ENCODE measurements around the gene EFR3B.

The EFR3B gene

DNA sequence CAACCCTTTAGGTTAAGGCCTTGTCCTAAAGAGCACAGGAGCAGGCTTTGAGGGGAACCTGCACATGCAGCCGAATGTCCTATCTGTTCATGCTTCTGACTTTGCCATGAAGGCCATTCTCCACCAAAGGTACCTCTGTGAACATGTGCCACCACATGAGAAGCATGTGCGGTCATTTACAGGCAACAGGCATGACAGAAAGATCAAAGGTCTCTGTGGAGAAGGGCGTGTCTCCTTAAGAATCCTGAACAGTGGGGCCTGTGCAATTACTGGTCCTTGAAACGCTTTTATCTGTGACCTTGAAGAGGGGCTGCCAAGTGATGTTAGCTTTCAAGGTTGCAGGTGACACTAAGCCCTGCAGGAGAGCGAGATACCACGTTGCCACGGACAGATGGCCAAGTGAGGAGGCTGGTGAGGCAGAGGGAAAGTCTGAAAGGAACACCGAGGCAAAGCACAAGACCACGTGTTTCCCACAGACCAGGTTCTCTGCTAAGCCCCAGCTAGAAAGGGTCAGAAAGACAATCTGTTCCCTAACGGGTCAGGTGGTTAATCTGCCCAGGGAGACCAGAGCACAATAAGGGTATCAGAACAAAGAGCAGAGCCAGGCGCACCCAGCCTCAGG is 146.0 kb downstream of the EFR3B start:
- peak; percentile 62 for DNase-seq (ENCODE audit: low spot score)

DNA sequence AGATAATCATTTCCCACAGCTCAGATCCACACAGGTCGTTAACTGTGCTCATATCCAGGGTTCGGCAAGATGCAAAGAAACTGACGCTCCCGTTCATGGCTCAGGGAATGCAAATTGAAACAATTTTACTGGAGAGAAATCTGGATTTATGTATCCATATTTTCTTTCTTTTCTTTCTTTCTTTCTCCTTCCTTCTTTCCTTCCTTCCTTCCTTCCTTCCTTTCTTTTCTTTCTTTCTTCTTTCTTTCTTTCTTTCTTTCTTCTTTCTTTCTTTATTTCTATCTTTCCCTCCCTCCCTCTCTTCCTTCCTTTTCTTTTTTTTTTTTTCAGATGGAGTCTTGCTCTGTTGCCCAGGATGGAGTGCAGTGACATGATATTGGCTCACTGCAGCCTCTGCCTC is 146.5 kb downstream of the EFR3B start:
- no peak for DNase-seq (ENCODE audit: low spot score)

DNA sequence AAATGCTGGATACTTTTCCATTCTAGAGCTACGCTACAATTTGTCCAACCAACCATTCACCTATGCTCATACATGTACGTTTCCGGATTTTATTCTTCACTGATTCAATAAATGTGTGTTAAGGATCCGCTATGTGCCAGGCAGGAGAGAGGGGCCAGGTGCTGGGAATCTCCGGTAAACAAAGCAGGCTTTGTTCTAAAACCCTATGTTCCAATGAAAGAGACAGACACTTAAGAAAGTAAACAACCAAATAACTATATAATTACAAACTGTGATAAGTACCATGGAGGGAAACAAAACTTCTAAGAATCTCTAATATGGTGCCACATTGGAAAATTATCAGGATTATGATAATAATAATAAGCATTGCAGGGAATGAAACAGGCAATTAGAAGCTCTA is 148.7 kb downstream of the EFR3B start:
- peak; percentile 63 for DNase-seq (ENCODE audit: low spot score)

DNA sequence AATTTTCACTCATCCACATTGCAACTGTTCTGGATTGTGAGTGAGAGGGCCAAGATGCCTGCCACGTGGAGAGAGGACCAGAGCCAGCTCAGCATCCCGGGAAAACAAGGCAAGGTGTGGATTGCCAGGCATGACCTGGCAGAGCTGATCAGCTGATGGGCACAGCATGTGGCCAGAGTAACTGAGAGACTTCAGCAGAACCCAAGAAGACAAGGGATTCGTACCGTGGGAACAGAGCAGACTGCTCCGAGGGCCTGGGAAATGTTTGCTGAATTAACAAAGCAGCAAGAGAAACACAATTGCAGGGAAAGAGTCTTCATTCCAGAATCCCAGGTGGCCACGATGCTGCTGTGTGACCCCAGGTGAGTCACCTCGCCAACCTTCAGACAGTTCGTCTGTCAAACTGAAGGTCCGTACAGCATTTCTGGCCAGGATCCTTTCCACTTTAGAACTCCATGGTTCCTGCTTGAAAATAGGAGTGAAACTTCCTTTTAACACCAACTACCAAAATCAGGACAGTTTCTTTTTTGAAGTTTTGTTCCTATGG is 152.8 kb downstream of the EFR3B start:
- no peak for DNase-seq (ENCODE audit: low spot score)

DNA sequence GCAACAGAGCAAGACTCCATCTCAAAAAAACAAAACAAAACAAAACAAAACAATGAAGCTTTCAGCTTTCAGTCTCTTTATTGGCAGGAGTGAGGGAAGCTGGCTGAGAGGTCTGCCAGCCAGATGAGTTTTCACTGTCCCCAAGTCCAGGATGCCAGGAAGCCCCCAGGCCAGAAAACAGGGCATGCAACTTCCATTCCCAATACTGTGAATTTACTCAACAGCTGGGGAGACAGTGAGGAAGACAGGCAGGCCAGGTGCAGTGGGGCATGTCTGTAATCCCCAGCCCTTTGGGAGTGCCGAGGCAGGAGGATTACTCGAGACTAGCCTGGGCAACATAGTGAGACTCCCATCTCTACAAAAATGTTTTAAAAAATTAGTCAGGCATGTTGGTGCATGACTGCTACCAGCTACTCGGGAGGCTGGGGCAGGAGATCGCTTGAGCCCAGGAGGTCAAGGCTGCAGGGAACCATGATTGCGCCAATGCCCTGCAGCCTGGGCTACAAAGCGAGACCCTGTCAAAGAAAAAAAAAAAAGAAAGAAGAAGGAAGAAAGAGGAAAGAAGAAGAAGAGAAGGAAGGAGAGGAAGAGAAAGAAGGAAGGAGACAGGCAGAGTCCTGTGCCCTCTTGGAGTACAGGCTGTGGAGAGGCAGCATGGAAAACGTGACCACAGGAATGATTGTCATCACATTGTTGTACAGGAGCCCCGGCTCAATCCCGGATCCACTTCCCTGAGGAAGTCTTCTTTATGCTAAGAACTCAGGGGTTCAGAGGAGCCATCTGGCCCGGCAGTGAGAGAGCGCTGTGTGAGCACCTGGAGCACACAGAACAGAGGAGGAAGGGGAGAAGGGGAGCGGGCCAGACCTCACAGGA is 155.7 kb downstream of the EFR3B start:
- DNase-seq (ENCODE audit: low spot score): peak; percentile 73

DNA sequence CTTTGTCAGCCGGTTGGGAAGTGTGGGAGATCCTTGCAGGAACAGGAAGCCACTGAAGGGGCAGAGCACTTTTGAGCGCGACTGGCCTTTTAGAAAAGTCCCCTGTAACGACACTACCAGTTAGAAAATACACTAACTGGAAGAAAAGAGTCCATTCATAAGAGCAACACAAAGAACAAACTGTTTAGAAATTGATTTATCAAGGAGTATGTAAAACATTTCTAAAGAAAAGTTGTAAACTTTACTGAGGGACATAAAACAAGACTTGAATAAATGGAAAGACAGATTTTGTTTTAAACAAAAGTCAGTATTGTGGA is 156.3 kb downstream of the EFR3B start:
- no peak for DNase-seq (ENCODE audit: low spot score)

DNA sequence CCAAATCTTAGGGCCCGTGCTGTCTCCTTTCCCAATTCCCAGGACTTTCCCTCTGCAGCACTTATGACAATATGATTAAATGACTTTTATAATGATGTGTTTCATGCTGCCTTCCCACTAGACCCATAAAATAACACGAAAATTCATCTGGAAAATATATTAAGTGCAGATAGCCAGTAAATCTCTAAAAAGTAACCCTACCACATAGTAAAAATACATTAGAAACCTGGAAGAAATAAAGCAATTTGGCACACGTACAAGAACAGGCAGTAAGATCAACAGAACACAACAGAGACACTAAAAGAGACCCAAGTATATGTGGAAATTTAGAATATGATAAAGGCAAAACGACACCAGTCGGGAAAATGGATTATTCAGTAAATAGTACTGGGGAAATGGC is 156.7 kb downstream of the EFR3B start:
- DNase-seq (ENCODE audit: low spot score): no peak

DNA sequence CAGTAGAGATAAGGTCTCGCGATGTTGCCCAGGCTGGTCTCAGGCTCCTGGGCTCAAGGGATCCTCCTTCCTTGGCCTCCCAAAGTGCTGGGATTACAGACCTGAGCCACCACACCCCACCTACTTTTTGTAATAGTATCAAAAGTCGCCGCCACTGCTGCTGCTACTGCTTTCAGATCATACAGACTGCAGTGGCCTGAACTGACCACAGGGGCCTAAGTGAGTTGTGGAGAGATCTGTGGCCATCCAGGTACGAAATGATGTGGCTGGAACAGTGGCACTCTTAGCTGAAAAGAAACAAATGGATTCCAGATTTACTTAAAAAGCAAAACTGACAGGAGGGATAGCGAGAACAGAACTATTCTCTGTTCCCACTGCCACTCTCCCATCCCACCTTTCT is 159.4 kb downstream of the EFR3B start:
- DNase-seq (ENCODE audit: low spot score): peak; percentile 83

DNA sequence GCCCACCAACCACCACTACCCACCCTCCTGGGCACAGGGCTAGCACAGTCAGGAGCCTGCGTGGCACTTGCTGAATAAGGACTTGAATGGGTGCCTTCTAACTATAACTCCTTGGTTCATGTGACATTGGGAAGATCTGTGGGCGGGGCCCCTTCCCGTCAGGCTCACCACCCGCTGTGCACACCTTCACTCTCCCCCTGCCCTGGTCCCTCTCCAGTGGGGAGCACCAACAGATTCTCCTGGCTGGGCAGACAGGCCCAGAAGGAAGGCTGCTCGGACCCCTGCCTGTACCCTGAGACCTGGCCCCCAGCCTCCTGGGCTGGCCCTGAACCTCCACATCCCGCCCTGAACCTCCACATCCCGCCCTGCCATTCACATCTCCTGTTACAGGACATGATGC is 159.9 kb downstream of the EFR3B start:
- DNase-seq (ENCODE audit: low spot score): peak; percentile 68

DNA sequence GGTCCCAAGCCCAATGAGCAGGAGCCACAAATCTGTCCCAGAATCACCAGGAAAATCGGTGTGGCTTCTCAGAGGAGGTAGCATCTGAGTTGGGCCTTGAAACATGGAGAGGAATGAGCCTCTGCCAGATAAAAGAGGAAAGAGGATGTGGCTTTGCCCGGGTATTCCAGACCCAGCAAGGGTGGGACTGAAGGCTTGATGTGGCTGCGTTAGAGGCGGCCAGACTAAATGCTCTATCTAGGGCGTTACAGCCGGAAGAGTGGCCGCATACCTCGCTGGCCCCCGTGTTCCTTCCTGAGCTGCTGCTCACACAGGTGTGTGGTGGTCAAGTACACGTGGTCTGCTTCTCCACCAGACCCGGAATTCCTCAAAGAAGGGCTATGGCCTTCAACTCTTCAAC is 160.4 kb downstream of the EFR3B start:
- DNase-seq (ENCODE audit: low spot score): peak; percentile 98

DNA sequence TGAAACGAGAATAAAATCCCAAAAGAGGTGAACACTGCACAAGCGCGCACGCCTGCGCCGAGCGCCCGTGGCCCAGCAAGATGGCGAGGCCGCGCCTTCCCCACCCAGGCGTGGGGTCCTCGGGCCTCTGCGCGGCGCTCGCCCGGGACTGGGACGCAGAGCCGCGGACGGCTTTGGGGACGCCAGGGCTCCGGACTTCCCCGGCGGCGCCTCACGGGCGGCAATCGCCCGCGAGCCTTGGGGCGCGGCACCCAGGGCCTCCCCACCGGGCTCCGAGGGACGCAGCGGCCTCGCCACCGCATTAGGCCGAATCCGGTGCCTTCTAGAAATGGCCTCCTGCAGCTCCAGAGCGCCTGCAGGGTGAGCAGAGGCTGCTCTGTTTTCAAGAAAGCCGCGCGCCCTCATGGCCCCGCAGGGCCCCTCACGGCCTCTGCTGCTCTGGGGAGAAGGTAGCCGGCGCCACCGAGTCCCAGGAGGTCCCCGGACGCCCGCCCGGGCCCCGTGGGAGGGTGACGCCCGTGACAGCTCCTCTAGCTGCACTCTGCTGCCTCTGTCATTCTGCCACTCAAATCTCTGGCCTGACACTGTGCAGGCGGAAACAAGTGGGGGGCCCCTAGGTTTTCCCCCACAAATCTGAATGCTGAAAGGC is 162.4 kb downstream of the EFR3B start:
- DNase-seq (ENCODE audit: low spot score): no peak

DNA sequence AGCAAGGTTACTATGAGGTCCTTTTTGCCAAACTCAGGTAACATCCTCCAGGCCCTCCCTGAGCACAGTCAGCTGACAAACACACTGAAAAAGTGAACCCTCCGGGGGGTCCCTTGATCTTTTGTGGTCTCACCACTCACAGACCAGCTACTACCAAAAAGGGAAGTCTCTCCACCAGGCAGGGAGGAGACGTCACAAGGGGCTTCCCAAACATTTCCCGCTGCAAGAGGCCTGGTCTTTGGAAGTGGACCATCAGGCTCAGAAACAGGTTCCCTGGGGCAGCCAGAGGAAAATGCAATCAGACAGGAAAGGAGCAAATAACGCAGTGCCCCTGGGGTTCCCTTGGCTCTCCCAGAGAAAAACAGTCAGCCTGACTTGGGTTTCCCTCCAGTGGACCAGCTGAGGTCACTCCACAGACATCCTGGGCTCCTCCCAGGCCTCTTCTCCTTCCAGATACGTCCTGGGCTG is 165.2 kb downstream of the EFR3B start:
- DNase-seq (ENCODE audit: low spot score): no peak

All from SW480 (cell line).